H1 (cell line): ENCODE measurements around the gene ZBTB20. TPM values are rescaled to one million over a fixed set of nuclear protein-coding genes. Genes with fewer than 3 reads are reported as not detected.

Experiments
- CTCF ChIA-PET: fragments of 300-600 bp; sonication (Branson Sonifier 250); formaldehyde crosslinking; loops from one replicate; lab custom pipeline; 2021; ENCODE audit not compliant: partially characterized antibody; lab: Charles Lee
- POLR2A ChIA-PET: fragments of 300-600 bp; sonication (Branson Sonifier 250); formaldehyde crosslinking; loops from one replicate; lab custom pipeline; 2021; ENCODE audit warnings: inconsistent platforms; ENCODE audit not compliant: partially characterized antibody; lab: Charles Lee
- DNase-seq, 2 experiments: peaks; one replicate each; pipeline versions ENCODE4 v3.0.0 to v3.0.0-alpha.2; 2010 to 2022; ENCODE audit warnings: low spot score in 2 of 2, low read depth in 1 of 2, mixed read lengths in 1 of 2
- FAIRE-seq: peaks from 2 replicates; lab custom pipeline; 2011; peaks lifted over from hg19 to GRCh38; lab: Jason Lieb, UNC
- H2AFZ ChIP-seq: 2 replicates; pipeline ENCODE4 v1.8.1; 2012; ENCODE audit warnings: low read length, inconsistent platforms
- H2AK5ac ChIP-seq: 2 replicates; pipeline ENCODE4 v1.6.1; 2013; ENCODE audit warnings: low read depth, low read length
- H2BK120ac ChIP-seq: replicated peaks from 2 replicates; pipeline ENCODE3; 2013; ENCODE audit warnings: low read depth, low read length, inconsistent platforms
- H2BK12ac ChIP-seq: 2 replicates; pipeline ENCODE4 v1.6.1; 2013; ENCODE audit warnings: low read depth, low read length
- H2BK15ac ChIP-seq: 2 replicates; pipeline ENCODE4 v1.6.1; 2013; ENCODE audit warnings: low read length
- H2BK20ac ChIP-seq: 2 replicates; pipeline ENCODE4 v1.6.1; 2013; ENCODE audit warnings: low read length
- H2BK5ac ChIP-seq: 2 replicates; pipeline ENCODE4 v1.6.1; 2013; ENCODE audit warnings: low read depth, low read length
- H3K14ac ChIP-seq: 2 replicates; pipeline ENCODE4 v1.6.1; 2013; ENCODE audit warnings: inconsistent platforms; ENCODE audit not compliant: insufficient read length
- H3K18ac ChIP-seq: 2 replicates; pipeline ENCODE4 v1.6.1; 2013; ENCODE audit warnings: low read length; ENCODE audit errors: extremely low read depth
- H3K23ac ChIP-seq: 2 replicates; pipeline ENCODE4 v1.6.1; 2013; ENCODE audit warnings: inconsistent platforms; ENCODE audit not compliant: insufficient read length
- H3K23me2 ChIP-seq: 2 replicates; pipeline ENCODE4 v1.6.1; 2013; ENCODE audit warnings: low read depth, low read length
- H3K27ac ChIP-seq: 2 replicates; pipeline ENCODE4 v1.6.1; 2011; ENCODE audit warnings: low read depth, low read length, inconsistent platforms
- H3K27me3 ChIP-seq, 4 experiments: replicated peaks in 1 of 4; 1 replicate in 1 of 4; 2 replicates in 3 of 4; pipeline versions ENCODE4 v1.6.1 to v1.8.1; 2011 to 2013; ENCODE audit warnings: low read length in 3 of 4, mild to moderate bottlenecking in 3 of 4, inconsistent platforms in 2 of 4, mixed read lengths in 2 of 4, moderate library complexity in 1 of 4; ENCODE audit not compliant: control insufficient read depth in 3 of 4, insufficient read depth in 3 of 4; ENCODE audit errors: extremely low read depth in 1 of 4
- H3K36me3 ChIP-seq, 4 experiments: 2 replicates each; pipeline versions ENCODE4 v1.6.1 to v1.8.1; 2011 to 2013; ENCODE audit warnings: mild to moderate bottlenecking in 4 of 4, low read length in 3 of 4, moderate library complexity in 2 of 4, control low read depth in 1 of 4, inconsistent platforms in 1 of 4; ENCODE audit not compliant: insufficient read depth in 4 of 4, control insufficient read depth in 2 of 4
- H3K4ac ChIP-seq: replicated peaks from 2 replicates; pipeline ENCODE3; 2013; ENCODE audit warnings: low read length, low read depth, mixed read lengths, inconsistent platforms; ENCODE audit not compliant: insufficient read length
- H3K4me1 ChIP-seq, 4 experiments: replicated peaks in 1 of 4; 1 replicate in 1 of 4; 2 replicates in 3 of 4; pipeline versions ENCODE4 v1.6.1 to v1.8.1; 2011 to 2013; ENCODE audit warnings: low read length in 3 of 4, inconsistent platforms in 2 of 4, mixed read lengths in 1 of 4; ENCODE audit not compliant: insufficient read depth in 4 of 4, control insufficient read depth in 3 of 4
- H3K4me2 ChIP-seq, 2 experiments: 2 replicates each; pipeline versions ENCODE4 v1.6.1 to v1.8.1; 2011 to 2013; ENCODE audit warnings: low read depth in 2 of 2, low read length in 2 of 2, control low read depth in 1 of 2, inconsistent platforms in 1 of 2, mild to moderate bottlenecking in 1 of 2; ENCODE audit not compliant: insufficient read depth in 1 of 2
- H3K4me3 ChIP-seq, 4 experiments: fragments of 200-600, 300-600 bp in 1 of 4; sonication (generic), shearing (Covaris generic), sonication (Bioruptor Twin) in 1 of 4; 2 replicates each; pipeline versions ENCODE4 v1.5.1 to v1.8.1; 2011 to 2016; ENCODE audit warnings: low read length in 4 of 4, low read depth in 3 of 4, control low read depth in 2 of 4, inconsistent platforms in 2 of 4, mild to moderate bottlenecking in 2 of 4, mixed read lengths in 1 of 4, moderate library complexity in 1 of 4; ENCODE audit not compliant: insufficient read depth in 2 of 4; ENCODE audit errors: extremely low read depth in 1 of 4
- H3K56ac ChIP-seq: replicated peaks from 2 replicates; pipeline ENCODE3; 2013; ENCODE audit warnings: low read depth, mild to moderate bottlenecking, mixed read lengths, low read length, inconsistent platforms; ENCODE audit not compliant: insufficient read length
- H3K79me1 ChIP-seq: 2 replicates; pipeline ENCODE4 v1.6.1; 2013; ENCODE audit warnings: low read depth, low read length, control low read depth
- H3K79me2 ChIP-seq, 2 experiments: 2 replicates each; pipeline versions ENCODE4 v1.6.1 to v1.8.1; 2012 to 2013; ENCODE audit warnings: low read length in 2 of 2, mild to moderate bottlenecking in 2 of 2, inconsistent platforms in 1 of 2; ENCODE audit not compliant: insufficient read depth in 2 of 2, control insufficient read depth in 1 of 2
- H3K9ac ChIP-seq, 4 experiments: replicated peaks in 1 of 4; 1 replicate in 1 of 4; 2 replicates in 3 of 4; pipeline versions ENCODE4 v1.6.1 to v1.8.1; 2011 to 2013; ENCODE audit warnings: low read depth in 3 of 4, low read length in 3 of 4, control low read depth in 2 of 4, mild to moderate bottlenecking in 2 of 4, moderate library complexity in 2 of 4, inconsistent platforms in 1 of 4; ENCODE audit errors: extremely low read depth in 1 of 4
- H3K9me3 ChIP-seq, 2 experiments: 2 replicates each; pipeline versions ENCODE4 v1.6.1 to v1.8.1; 2012 to 2013; ENCODE audit warnings: mild to moderate bottlenecking in 2 of 2, moderate library complexity in 2 of 2, control low read depth in 1 of 2, inconsistent platforms in 1 of 2, low read depth in 1 of 2, low read length in 1 of 2, mixed read lengths in 1 of 2; ENCODE audit not compliant: insufficient read depth in 2 of 2
- H4K20me1 ChIP-seq, 2 experiments: replicated peaks in 1 of 2; 2 replicates each; pipeline versions ENCODE3 to v1.8.1; 2011 to 2013; ENCODE audit warnings: inconsistent platforms in 2 of 2, low read length in 2 of 2, mild to moderate bottlenecking in 1 of 2; ENCODE audit not compliant: insufficient read depth in 2 of 2, control insufficient read depth in 1 of 2
- H4K5ac ChIP-seq: 2 replicates; pipeline ENCODE4 v1.6.1; 2013; ENCODE audit warnings: low read length, low read depth, mixed read lengths, inconsistent platforms; ENCODE audit not compliant: insufficient read length
- H4K8ac ChIP-seq: 2 replicates; pipeline ENCODE4 v1.8.0; 2013; ENCODE audit warnings: mild to moderate bottlenecking, moderate library complexity, low read length, inconsistent platforms; ENCODE audit not compliant: insufficient read depth; ENCODE audit errors: extremely low read depth
- H4K91ac ChIP-seq: replicated peaks from 2 replicates; pipeline ENCODE3; 2013; ENCODE audit warnings: low read length, mixed read lengths, inconsistent platforms; ENCODE audit not compliant: insufficient read length
- SIX5 ChIP-seq: IDR thresholded peaks from 2 replicates; pipeline ENCODE4 v1.6.1; 2011; ENCODE audit warnings: mild to moderate bottlenecking, low read depth, low read length
- WGBS, 2 experiments: shearing (Covaris generic) in 1 of 2; methylation state at CpG; one replicate each; pipeline versions ENCODE4 v1.1.6 to v1.1.7; 2013 to 2015; ENCODE audit warnings: low lambda C conversion rate in 2 of 2, mixed read lengths in 2 of 2, inconsistent platforms in 1 of 2, low coverage in 1 of 2, missing lambda C conversion rate in 1 of 2; ENCODE audit not compliant: insufficient replicate concordance in 2 of 2, insufficient coverage in 1 of 2, insufficient read length in 1 of 2; ENCODE audit errors: extremely low coverage in 1 of 2, missing lambda C conversion rate in 1 of 2; 5-methylcytosine and 5-hydroxymethylcytosine counted together
- polyA plus RNA-seq, 7 experiments: library from polyadenylated mRNA; depleted of rRNA in 3 of 7; stranded (reverse) in 5 of 7; unstranded in 2 of 7; fragments of >200 nt in 5 of 7; fragments of 200-250 nt in 2 of 7; gene quantifications; 1 replicate in 5 of 7; 2 replicates in 1 of 7; 4 replicates in 1 of 7; pipeline versions ENCODE4 v1.2.1 to v1.2.3, GENCODE V29; 2011 to 2013; ENCODE audit warnings: missing spikeins in 2 of 7, mixed read lengths in 2 of 7
- total RNA-seq: library from RNA; stranded (reverse); fragmentation: NEBNext Ultra II Directional; extraction: Animal tissue kit (Norgen Biotek cat#: 25700); gene quantifications from 2 replicates; pipeline ENCODE4 v1.2.1, GENCODE V29; 2021

The ZBTB20 gene
- total and polyA plus RNA-seq, 2 of the 8 experiments (the other 6 are each of a cell fraction or from before 2014, with no cell fraction given): 0.35 to 1.3 TPM

- no peaks in the 10 kb centered on the region for H3K79me1 ChIP-seq
- no peaks in the 10 kb centered on the region for H4K20me1 ChIP-seq
- H3K9me3 ChIP-seq: peaks cover 12 to 14% of the 10 kb centered on the region in 2 experiments
- no peaks in the 10 kb centered on the region for H3K23me2 ChIP-seq
- no peak overlapping the region for H4K91ac ChIP-seq
- no peak overlapping the region for H3K4me2 ChIP-seq
- H2AFZ ChIP-seq: no peak overlapping the region
- H3K27me3 ChIP-seq: no peaks in the 10 kb centered on the region
- H2BK5ac ChIP-seq: no peak overlapping the region
- no peak overlapping the region for H2BK12ac ChIP-seq
- H2AK5ac ChIP-seq: no peak overlapping the region
- no peak overlapping the region for H3K27ac ChIP-seq
- H3K9ac ChIP-seq: no peak overlapping the region
- H4K8ac ChIP-seq: no peak overlapping the region
- FAIRE-seq: no peak
- H3K4me3 ChIP-seq: no peak overlapping the region
- whole genome bisulfite sequencing, 2 experiments: 84% methylated on average over 1 of the region's 1 CpG; no CpG with 5 or more reads in 1 of the 2 experiments
- no peak overlapping the region for H3K14ac ChIP-seq
- no peak overlapping the region for H3K56ac ChIP-seq
- H3K4ac ChIP-seq: no peak overlapping the region
- no peak overlapping the region for H2BK20ac ChIP-seq
- peaks cover 0 to 6% (median 0%) of the 10 kb centered on the region in 4 experiments; a peak in 1 of 7 replicates for H3K4me1 ChIP-seq
- H2BK120ac ChIP-seq: no peak overlapping the region
- no peak for DNase-seq
- no peak overlapping the region for H2BK15ac ChIP-seq
- no peak overlapping the region for H3K18ac ChIP-seq
- H3K79me2 ChIP-seq: no peaks in the 10 kb centered on the region
- ChIA-PET CTCF (interaction anchor here (1.3 kb wide), 1 partner anchor 658 kb away, joined by 3 read pairs; no protein-coding TSS in a partner anchor), POLR2A (interaction anchor here (1.1 kb wide), 1 partner anchor 14 kb away, joined by 5 read pairs; no protein-coding TSS in a partner anchor)
- no peaks in the 10 kb centered on the region for H3K36me3 ChIP-seq
- H3K23ac ChIP-seq: no peak overlapping the region
- H4K5ac ChIP-seq: no peak overlapping the region
- TF ChIP-seq SIX5: no peak
Measured at GRCh38 chr3:115162759-115163158, 15.7 kb upstream of the ZBTB20 start.
